Mesothelial cell of epicardium (in vitro differentiated cells): ENCODE results near the gene OR9Q1. TPM values are rescaled to one million over a fixed set of nuclear protein-coding genes. Genes with fewer than 3 reads are reported as not detected.

Experiments used
- DNase-seq, 2 experiments: peaks; one replicate each; pipeline ENCODE4 v3.0.0; 2021; ENCODE audit warnings: low spot score in 2 of 2; ENCODE audit not compliant: unreplicated experiment in 2 of 2
- H3K27ac Mint-ChIP-seq: 2 replicates; pipeline ENCODE4 v1.8.0; 2021; ENCODE audit warnings: mixed read lengths
- H3K27me3 Mint-ChIP-seq: 2 replicates; pipeline ENCODE4 v1.8.0; 2021; ENCODE audit warnings: low read depth, mixed read lengths
- H3K36me3 Mint-ChIP-seq: 2 replicates; pipeline ENCODE4 v1.8.0; 2021; ENCODE audit warnings: mixed read lengths
- H3K4me1 Mint-ChIP-seq: 2 replicates; pipeline ENCODE4 v1.8.0; 2021; ENCODE audit warnings: mixed read lengths
- H3K4me3 Mint-ChIP-seq: 2 replicates; pipeline ENCODE4 v1.8.0; 2021; ENCODE audit warnings: mild to moderate bottlenecking, moderate library complexity, mixed read lengths
- H3K9me3 Mint-ChIP-seq: 2 replicates; pipeline ENCODE4 v1.8.0; 2021; ENCODE audit warnings: mixed read lengths
- total RNA-seq: library from RNA; stranded (reverse); gene quantifications from 3 replicates; pipeline ENCODE4 v1.2.1, GENCODE V29; 2021
- TF ChIP-seq, protein P1 (sequence below): fragments of 200-600 bp; sonication (generic); IDR thresholded peaks from one replicate; pipeline ENCODE4 v1.5.0; 2021; ENCODE audit warnings: antibody characterized with exemption; ENCODE audit not compliant: unreplicated experiment

OR9Q1 gene
- total RNA-seq, 1 donor from 2014 or later, result not detected

DNA sequence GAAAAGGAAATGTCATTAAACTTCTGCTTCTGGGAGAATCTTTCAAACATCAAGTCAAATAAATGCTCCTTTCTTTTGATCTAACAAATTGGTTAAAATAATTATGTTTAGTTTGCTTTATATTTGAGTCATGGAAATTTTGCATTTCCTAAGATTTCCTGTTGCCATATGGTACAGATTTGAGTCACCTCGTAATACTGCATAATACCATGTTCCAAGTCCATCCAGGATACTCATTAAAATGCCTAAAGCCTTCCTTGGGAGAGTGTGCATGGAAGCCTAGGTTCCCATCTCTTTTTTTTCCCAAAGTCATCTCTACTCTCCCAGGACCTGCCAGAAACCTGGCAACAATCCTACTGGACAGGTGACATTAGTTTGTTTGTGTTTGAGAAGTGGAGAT, 97.4 kb downstream of the OR9Q1 start:
- Mint-ChIP-seq H3K4me1 (no peaks in the 10 kb centered on the region), H3K9me3 (no peaks in the 10 kb centered on the region), H3K27me3 (peaks cover 4% of the 10 kb centered on the region), H3K36me3 (no peaks in the 10 kb centered on the region), H3K27ac (no peak overlapping the region), H3K4me3 (no peak overlapping the region)
- TF ChIP-seq, protein P1, sequence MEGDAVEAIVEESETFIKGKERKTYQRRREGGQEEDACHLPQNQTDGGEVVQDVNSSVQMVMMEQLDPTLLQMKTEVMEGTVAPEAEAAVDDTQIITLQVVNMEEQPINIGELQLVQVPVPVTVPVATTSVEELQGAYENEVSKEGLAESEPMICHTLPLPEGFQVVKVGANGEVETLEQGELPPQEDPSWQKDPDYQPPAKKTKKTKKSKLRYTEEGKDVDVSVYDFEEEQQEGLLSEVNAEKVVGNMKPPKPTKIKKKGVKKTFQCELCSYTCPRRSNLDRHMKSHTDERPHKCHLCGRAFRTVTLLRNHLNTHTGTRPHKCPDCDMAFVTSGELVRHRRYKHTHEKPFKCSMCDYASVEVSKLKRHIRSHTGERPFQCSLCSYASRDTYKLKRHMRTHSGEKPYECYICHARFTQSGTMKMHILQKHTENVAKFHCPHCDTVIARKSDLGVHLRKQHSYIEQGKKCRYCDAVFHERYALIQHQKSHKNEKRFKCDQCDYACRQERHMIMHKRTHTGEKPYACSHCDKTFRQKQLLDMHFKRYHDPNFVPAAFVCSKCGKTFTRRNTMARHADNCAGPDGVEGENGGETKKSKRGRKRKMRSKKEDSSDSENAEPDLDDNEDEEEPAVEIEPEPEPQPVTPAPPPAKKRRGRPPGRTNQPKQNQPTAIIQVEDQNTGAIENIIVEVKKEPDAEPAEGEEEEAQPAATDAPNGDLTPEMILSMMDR, result no peak
- no peak for DNase-seq

DNA sequence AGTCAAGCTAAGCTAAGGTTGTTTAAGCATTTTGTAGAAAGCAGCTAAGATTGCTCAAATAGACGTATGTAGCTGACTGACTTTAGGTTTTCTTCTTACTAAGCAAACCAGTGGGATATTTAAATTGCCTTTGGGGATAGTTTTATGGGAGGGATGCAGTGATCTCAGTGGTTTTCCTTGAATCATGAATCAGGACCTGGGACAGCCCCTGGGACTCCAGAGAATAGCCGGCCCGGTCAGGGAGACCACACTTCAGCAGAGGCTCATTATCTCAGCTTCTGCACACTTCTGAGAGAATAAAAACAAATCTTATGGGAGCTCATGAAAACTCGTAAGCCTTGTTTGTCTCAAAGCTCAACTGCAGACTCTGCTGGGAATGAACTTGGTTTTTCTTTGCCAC, 101.8 kb downstream of the OR9Q1 start, which contains the start of gene OR9I1:
Gene OR9I1, minus strand, starts transcription at position 62 of the 400 bp plus-strand sequence. CDS start 6,086 bp downstream, outside the sequence.
- no peaks in the 10 kb centered on the region for H3K36me3 Mint-ChIP-seq
- H3K4me3 Mint-ChIP-seq, result no peak within 1 kb of the TSS
- no peak within 1 kb of the TSS for H3K27ac Mint-ChIP-seq
- H3K4me1 Mint-ChIP-seq, result no peaks in the 10 kb centered on the region
- H3K9me3 Mint-ChIP-seq, result no peaks in the 10 kb centered on the region
- no peak for DNase-seq
- H3K27me3 Mint-ChIP-seq, result peaks cover 2% of the 10 kb centered on the region
- TF ChIP-seq, protein P1, result no peak

DNA sequence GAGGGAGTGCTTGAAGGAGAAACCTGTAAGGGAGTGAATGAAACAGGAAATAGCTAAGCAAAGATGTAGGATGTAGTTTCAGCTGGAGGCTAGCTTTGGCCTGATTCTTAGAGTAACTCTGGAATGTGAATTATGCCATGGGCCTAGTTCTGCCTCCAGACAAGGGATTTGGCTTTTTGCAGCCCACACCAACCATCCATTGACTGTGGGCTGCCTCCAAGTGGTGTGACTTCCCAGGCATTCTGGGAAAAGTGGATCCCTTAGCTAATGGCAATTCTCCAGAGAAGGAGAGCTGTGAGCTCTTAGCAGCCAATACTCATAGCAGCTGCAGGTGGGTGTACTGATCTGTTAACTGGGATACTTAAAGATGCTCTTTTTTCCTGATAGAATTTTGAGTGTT, 103.7 kb downstream of the OR9Q1 start:
- TF ChIP-seq, protein P1, result no peak
- Mint-ChIP-seq H3K36me3 (no peaks in the 10 kb centered on the region), H3K9me3 (no peaks in the 10 kb centered on the region), H3K27ac (no peak overlapping the region), H3K4me1 (no peaks in the 10 kb centered on the region), H3K27me3 (no peaks in the 10 kb centered on the region), H3K4me3 (no peak overlapping the region)
- DNase-seq, result no peak

DNA sequence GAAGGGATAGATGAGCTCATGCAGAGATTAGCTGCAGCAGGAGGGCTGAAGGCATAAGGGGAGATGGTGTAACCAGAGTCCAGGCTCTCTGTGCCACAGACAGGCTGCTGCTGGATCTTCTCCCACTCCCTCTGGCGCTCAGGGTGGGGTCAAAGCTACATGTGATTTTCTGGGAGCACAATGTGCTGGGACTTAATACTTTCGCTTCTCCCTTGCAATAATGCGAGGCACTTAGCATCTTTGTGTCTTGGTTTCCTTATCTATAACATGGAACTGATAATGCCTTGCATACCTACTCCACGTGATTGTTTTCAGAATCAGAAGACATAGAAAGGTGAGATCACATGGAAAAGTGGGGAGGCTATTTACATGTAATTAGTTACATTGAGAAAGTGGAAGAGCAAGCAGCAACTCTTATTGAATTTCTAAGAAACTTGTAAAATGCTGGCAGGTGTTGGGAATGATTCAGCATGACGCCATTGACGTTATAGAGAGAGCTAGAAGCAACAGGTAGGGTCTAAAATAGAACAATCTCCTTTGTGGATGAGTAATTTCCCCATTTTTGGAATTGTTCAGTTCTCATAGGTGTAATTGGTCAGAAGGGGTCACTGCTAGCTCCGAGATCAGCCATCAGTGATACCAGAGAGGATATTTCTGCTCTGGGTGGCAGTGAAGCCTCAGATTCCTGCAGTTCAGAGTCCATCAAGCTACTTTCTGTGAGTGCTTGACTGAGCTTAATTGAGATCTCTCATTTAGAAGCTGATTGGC, 109.8 kb downstream of the OR9Q1 start:
- Mint-ChIP-seq H3K27me3 (peaks cover 6% of the 10 kb centered on the region), H3K36me3 (no peaks in the 10 kb centered on the region), H3K9me3 (no peaks in the 10 kb centered on the region), H3K27ac (no peak overlapping the region), H3K4me1 (no peaks in the 10 kb centered on the region), H3K4me3 (no peak overlapping the region)
- DNase-seq, result no peak
- TF ChIP-seq, protein P1, result no peak

DNA sequence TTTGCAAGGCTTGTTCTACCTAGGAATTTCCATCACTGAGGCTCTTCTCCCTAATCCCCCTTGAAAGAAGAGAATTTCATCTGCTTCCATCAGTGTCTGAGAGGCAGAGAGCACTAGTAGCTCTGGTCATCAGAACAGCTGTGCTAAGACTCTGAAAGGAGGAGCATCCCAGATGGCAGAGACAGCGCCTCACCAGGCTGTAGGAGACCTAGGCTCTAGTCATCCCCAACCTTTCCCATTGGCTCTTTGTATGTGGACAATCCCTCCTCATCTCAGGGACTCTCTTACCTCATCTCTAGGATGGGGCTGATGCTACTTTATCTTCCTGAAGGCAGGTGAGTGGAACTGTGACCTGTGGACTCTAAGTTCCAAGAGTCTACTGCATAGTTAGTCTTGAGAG, 110.5 kb downstream of the OR9Q1 start:
- TF ChIP-seq, protein P1, result no peak
- Mint-ChIP-seq H3K27me3 (peaks cover 8% of the 10 kb centered on the region), H3K9me3 (no peaks in the 10 kb centered on the region), H3K4me3 (no peak overlapping the region), H3K27ac (no peak overlapping the region), H3K36me3 (no peaks in the 10 kb centered on the region), H3K4me1 (no peaks in the 10 kb centered on the region)
- DNase-seq, result no peak

DNA sequence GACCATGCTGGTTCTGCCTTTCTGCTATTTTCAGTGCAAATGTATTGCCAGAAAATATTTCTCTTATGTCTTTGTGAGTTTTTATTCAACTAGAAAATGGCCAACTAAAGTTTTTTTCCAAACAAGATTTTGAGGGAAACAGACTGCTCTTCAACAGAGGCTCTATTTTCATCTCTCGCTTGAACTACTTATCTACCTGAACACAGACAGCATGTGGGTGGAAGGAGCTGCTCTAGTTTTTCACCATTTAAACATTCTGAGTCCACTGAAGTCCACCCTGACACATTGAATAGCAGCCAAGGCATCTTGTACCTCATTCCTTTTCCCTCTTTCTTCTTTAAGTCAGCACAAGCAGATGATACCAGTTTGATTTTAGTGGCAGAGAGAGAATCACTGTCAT, 111.5 kb downstream of the OR9Q1 start:
- H3K4me3 Mint-ChIP-seq, result no peak overlapping the region
- DNase-seq, result no peak
- no peaks in the 10 kb centered on the region for H3K36me3 Mint-ChIP-seq
- H3K27me3 Mint-ChIP-seq, result peaks cover 8% of the 10 kb centered on the region
- H3K4me1 Mint-ChIP-seq, result no peaks in the 10 kb centered on the region
- H3K9me3 Mint-ChIP-seq, result no peaks in the 10 kb centered on the region
- TF ChIP-seq, protein P1, result no peak
- no peak overlapping the region for H3K27ac Mint-ChIP-seq
